ENCODE data around the gene KMT2B. TPM values are rescaled to one million over a fixed set of nuclear protein-coding genes. Genes with fewer than 3 reads are reported as not detected.

The KMT2B gene
- total and polyA plus RNA-seq, 9 of the 15 experiments (the other 6 are each of a cell fraction or from before 2014, with no cell fraction given) = 0.63 to 43.9 (median 8.1) TPM

- TF ChIP-seq ZNF398 (CRISPR knock-in tag; IDR thresholded peaks at IDR 0.05) = no peak
- TF ChIP-seq ZNF263 (CRISPR knock-in tag; IDR thresholded peaks at IDR 0.05; ENCODE audit: borderline replicate concordance) = peak; percentile 79
- TF ChIP-seq YY1 (IDR thresholded peaks at IDR 0.05; ENCODE audit: borderline replicate concordance in 1 of 3, control insufficient read depth in 1 of 3, extremely low read depth in 1 of 3, insufficient read depth in 3 of 3, insufficient read length in 1 of 3, insufficient replicate concordance in 2 of 3, low read depth in 1 of 3, low read length in 2 of 3) = no peak
These were observed 68.7 kb downstream of the KMT2B start (continued) for GRCh38 chr19:35786299-35787160.

GRCh38 chr19:35787227-35787799 is 69.5 kb downstream of the KMT2B start:
- Histone ChIP-seq H4K20me1 (replicated peaks; ENCODE audit: control insufficient read depth, insufficient read depth, low read length) (no peaks in the 10 kb centered on the region), H3K4me1 (replicated peaks in 1 of 2; ENCODE audit: control insufficient read depth in 2 of 2, insufficient read depth in 2 of 2, low read length in 2 of 2) (peaks cover 0 to 54% of the 10 kb centered on the region in 2 experiments; a peak in 2 of 5 replicates), H3K36me3 (ENCODE audit: control insufficient read depth, insufficient read depth, low read length) (peaks cover 4% of the 10 kb centered on the region; the same call in 1 of the 3 replicates), H3K4me3 (no peak overlapping the region), H3K79me2 (ENCODE audit: control insufficient read depth, insufficient read depth, low read length) (no peaks in the 10 kb centered on the region), H3K27ac (ENCODE audit: extremely low read depth, low read depth, low read length) (no peak overlapping the region), H3K9me3 (replicated peaks; ENCODE audit: control insufficient read depth, insufficient read depth, low read depth, low read length) (no peaks in the 10 kb centered on the region), H3K9me1 (ENCODE audit: control insufficient read depth, insufficient read depth, low read length) (no peaks in the 10 kb centered on the region), H3K4me2 (ENCODE audit: insufficient read depth, low read length) (no peak overlapping the region), H3K9ac (ENCODE audit: insufficient read depth in 1 of 2, low read depth in 2 of 2, low read length in 2 of 2) (no peak overlapping the region), H3K27me3 (ENCODE audit: control insufficient read depth in 2 of 2, insufficient read depth in 2 of 2, low read length in 2 of 2) (no peaks in the 10 kb centered on the region), H2AFZ (ENCODE audit: low read depth, low read length) (no peak overlapping the region)
- ATAC-seq = no peak
- FAIRE-seq = no peak
- WGBS (ENCODE audit: insufficient coverage, low coverage, missing lambda C conversion rate) = 75% methylated on average over 11 of the region's 15 CpGs
- CTCF ChIA-PET (ENCODE audit: low intra/inter-chr PET ratio) = no interaction called here
- no TSS peak for BruUV-seq (replicated peaks)
- DNase-seq (ENCODE audit: extremely low read depth in 1 of 4, low spot score in 3 of 4) = no peak
- intact Hi-C loops (cut with micrococcal nuclease) = no loop called here
- POLR2A ChIA-PET = no interaction called here
- in situ Hi-C loops (cut with MboI) = no loop called here
- no peak for TF ChIP-seq ELF2 (CRISPR knock-in tag; IDR thresholded peaks at IDR 0.05)
- TF ChIP-seq ZNF197 (CRISPR knock-in tag; IDR thresholded peaks at IDR 0.05; ENCODE audit: low read depth) = no peak
- no peak for TF ChIP-seq LEF1 (IDR thresholded peaks at IDR 0.05)
- TF ChIP-seq ZBTB49 (CRISPR knock-in tag; IDR thresholded peaks at IDR 0.05; ENCODE audit: borderline replicate concordance) = no peak
- no peak for TF ChIP-seq MIER1 (IDR thresholded peaks at IDR 0.05; ENCODE audit: low read depth)
- TF ChIP-seq ZNF398 (CRISPR knock-in tag; IDR thresholded peaks at IDR 0.05) = no peak
- no peak for TF ChIP-seq ARHGAP35 (IDR thresholded peaks at IDR 0.05; ENCODE audit: partially characterized antibody)
- TF ChIP-seq PRMT5 (CRISPR knock-in tag; IDR thresholded peaks at IDR 0.05) = no peak

Measured in K562 (cell line).